ENCODE results near the gene GAA. TPM values are rescaled to one million over a fixed set of nuclear protein-coding genes. Genes with fewer than 3 reads are reported as not detected.

The GAA gene
- total and polyA plus RNA-seq, 10 of the 15 experiments (the other 5 are each of a cell fraction or from before 2014, with no cell fraction given) = 0.18 to 10.5 (median 4.1) TPM

- peak; percentile 22 for TF ChIP-seq SP1 (IDR thresholded peaks at IDR 0.05; ENCODE audit: low read depth, low read length)
- peak; percentile 95 for TF ChIP-seq GATAD2B (conservative IDR thresholded peaks at IDR 0.05; ENCODE audit: low read depth)
- TF ChIP-seq JUND (IDR thresholded peaks at IDR 0.05; ENCODE audit: low read depth, low read length) = no peak
- 0 out of 2 replicates have a peak, but pooled peaks have one; percentile 61 for TF ChIP-seq ZSCAN29 (IDR thresholded peaks at IDR 0.05)
- peak; percentile 69 for TF ChIP-seq MXI1 (IDR thresholded peaks at IDR 0.05; ENCODE audit: low read depth, low read length)
- peak in 1 of 2 experiments; percentile 50; a peak in 1 of 3 replicates for TF ChIP-seq EGR1 (IDR thresholded peaks at IDR 0.05; ENCODE audit: borderline replicate concordance in 1 of 2, low read depth in 2 of 2, low read length in 2 of 2)
- TF ChIP-seq NRF1 (conservative IDR thresholded peaks at IDR 0.05; ENCODE audit: low read depth, low read length) = peak; percentile 79
- peak; percentile 98 for TF ChIP-seq ATF3 (IDR thresholded peaks at IDR 0.05; ENCODE audit: borderline replicate concordance, extremely low read depth, low read depth, low read length)
- peak; percentile 97 for TF ChIP-seq PRDM15 (CRISPR knock-in tag; IDR thresholded peaks at IDR 0.05)
- no peak for TF ChIP-seq TARDBP (IDR thresholded peaks at IDR 0.05; ENCODE audit: borderline replicate concordance)
- peak; percentile 93 for TF ChIP-seq IKZF1 (conservative IDR thresholded peaks at IDR 0.05)
- TF ChIP-seq, protein P1, sequence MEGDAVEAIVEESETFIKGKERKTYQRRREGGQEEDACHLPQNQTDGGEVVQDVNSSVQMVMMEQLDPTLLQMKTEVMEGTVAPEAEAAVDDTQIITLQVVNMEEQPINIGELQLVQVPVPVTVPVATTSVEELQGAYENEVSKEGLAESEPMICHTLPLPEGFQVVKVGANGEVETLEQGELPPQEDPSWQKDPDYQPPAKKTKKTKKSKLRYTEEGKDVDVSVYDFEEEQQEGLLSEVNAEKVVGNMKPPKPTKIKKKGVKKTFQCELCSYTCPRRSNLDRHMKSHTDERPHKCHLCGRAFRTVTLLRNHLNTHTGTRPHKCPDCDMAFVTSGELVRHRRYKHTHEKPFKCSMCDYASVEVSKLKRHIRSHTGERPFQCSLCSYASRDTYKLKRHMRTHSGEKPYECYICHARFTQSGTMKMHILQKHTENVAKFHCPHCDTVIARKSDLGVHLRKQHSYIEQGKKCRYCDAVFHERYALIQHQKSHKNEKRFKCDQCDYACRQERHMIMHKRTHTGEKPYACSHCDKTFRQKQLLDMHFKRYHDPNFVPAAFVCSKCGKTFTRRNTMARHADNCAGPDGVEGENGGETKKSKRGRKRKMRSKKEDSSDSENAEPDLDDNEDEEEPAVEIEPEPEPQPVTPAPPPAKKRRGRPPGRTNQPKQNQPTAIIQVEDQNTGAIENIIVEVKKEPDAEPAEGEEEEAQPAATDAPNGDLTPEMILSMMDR (IDR thresholded peaks at IDR 0.05 in 2 of 3, conservative IDR thresholded peaks at IDR 0.05 in 1 of 3; ENCODE audit: control insufficient read depth in 2 of 3, extremely low read depth in 1 of 3, insufficient read depth in 1 of 3, low read depth in 3 of 3, low read length in 3 of 3) = peak; percentile 69 to 92 (median 73); a peak in 5 of 6 replicates
These were observed at the start of gene GAA (continued) for GRCh38 chr17:80101011-80101945.

All from GM12878 (cell line).